Measurements from ENCODE around the gene FOXK2. TPM values are rescaled to one million over a fixed set of nuclear protein-coding genes. Genes with fewer than 3 reads are reported as not detected.
A peak's percentile ranks its signal among the peaks of the same experiment; 100 is the strongest.

The FOXK2 gene
- total RNA-seq, 2 experiments from 2014 or later: 81.7 to 85.1 TPM

DNA sequence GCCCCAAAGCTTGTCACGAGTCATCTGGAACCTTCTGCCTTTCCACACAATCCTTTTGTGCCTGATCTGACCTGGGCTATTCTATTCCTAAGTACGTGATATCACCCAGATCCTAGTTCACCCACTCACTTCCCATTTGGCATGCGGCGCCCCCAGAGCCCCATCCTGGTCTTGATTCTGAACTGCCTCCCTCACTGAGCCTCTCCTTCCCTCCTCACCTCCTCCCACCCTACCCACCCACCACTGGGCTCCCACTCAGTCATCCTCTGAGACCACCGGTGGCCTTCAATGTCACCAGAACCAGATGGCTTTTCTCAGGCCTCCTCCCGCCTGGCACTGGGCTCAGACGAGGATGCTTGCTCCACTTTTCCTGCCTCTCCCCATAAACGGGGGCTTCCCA is 110.2 kb downstream of the FOXK2 start:
- Mint-ChIP-seq H3K27me3 (no peaks in the 10 kb centered on the region), H3K36me3 (peaks cover 22% of the 10 kb centered on the region), H3K9me3 (ENCODE audit: low read depth) (no peaks in the 10 kb centered on the region), H3K27ac (no peak overlapping the region), H3K4me3 (no peak overlapping the region), H3K4me1 (peaks cover 10% of the 10 kb centered on the region)
- CTCF ChIA-PET: no interaction called here
- ATAC-seq (no peak), DNase-seq (no peak)

DNA sequence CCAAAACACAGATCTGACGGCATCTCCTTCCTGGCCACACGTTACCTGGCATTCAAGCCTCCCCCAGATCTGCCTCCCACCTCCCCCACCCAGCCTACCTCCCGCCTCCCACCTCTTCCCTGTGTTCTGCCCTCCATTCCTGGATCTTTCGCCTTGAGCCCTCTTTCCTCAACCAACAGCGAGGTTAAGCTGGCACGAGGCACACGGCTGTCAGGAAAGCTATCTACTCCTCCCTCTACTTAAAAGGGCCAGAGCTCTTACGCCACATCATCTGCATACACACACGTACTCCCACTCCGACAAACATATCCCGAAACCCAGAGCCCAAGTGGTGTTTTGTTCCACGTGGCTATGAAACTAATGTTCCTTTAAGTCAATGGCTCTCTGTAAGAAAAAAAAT is 110.7 kb downstream of the FOXK2 start:
- no peak overlapping the region for H3K27ac Mint-ChIP-seq
- ATAC-seq (no peak), DNase-seq (no peak)
- H3K4me3 Mint-ChIP-seq: no peak overlapping the region
- peaks cover 19% of the 10 kb centered on the region for H3K36me3 Mint-ChIP-seq
- peaks cover 13% of the 10 kb centered on the region for H3K4me1 Mint-ChIP-seq
- H3K9me3 Mint-ChIP-seq (ENCODE audit: low read depth): no peaks in the 10 kb centered on the region
- CTCF ChIA-PET: no interaction called here
- no peaks in the 10 kb centered on the region for H3K27me3 Mint-ChIP-seq

DNA sequence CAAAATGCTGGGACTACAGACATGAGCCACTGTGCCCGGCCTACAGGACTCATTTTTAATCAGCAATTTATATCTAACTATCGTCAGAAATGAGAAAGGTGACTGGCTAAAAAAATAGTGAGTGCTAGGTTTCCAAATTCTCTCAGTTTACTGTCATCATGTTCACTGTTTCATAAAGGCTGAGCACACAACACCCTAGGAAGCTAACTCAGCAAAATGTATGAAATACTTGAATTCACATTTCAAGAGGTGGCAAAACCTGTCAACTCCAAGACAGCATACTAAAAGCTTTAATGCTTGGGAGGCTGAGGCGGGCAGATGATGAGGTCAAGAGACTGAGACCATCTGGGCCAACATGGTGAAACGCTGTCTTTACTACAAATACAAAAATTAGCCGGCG is 112.0 kb downstream of the FOXK2 start:
- no peak overlapping the region for H3K27ac Mint-ChIP-seq
- CTCF ChIA-PET: interaction anchor here (1.4 kb wide), 1 partner anchor 9 kb away, joined by 4 read pairs; no protein-coding TSS in a partner anchor

DNA sequence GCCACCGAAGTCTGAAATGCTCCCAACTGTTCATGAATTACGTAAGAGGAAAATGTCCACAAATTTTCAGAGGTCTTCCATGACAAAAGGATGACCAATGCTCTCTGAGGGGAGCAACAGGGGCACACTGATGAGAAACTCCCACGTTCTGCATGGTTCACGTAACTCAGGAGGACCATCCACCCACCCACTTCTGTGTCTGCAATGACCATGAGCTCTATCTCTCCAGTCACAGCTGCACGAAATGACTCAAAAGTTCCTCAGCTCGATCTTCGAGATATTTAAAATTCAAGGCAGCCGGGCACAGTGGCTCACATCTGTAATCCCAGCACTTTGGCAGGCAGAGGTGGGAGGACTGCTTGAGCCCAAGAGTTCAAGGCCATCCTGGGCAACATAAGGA is 112.9 kb downstream of the FOXK2 start:
- Mint-ChIP-seq H3K36me3 (peaks cover 22% of the 10 kb centered on the region), H3K4me3 (no peak overlapping the region)
- CTCF ChIA-PET: interaction anchor here (1.4 kb wide), 1 partner anchor 9 kb away, joined by 4 read pairs; no protein-coding TSS in a partner anchor

More for the DNA sequence above, 112.0 kb downstream of the FOXK2 start:
- Mint-ChIP-seq H3K9me3 (ENCODE audit: low read depth) (no peaks in the 10 kb centered on the region), H3K4me1 (peaks cover 15% of the 10 kb centered on the region), H3K27me3 (no peaks in the 10 kb centered on the region), H3K36me3 (peaks cover 18% of the 10 kb centered on the region), H3K4me3 (no peak overlapping the region)
- DNase-seq (no peak), ATAC-seq (no peak)

DNA sequence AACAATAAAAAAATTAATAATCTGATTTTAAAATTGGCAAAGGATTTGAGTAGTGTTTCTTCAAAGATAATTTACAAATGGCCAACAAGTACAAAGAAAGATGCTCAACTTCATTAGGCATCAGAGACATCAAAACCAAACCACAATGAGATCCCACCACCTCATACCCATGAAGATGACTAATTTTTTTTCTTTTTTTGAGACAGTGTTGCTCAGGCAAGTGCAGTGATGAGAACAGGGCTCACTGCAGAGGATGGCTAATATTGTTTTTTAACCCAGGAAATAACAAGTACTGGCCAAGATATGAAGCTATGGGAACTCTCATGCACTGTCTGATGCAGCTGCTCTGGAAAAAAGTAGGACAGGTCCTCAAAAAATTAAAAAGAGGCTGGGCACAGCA is 113.8 kb downstream of the FOXK2 start:
- peaks cover 21% of the 10 kb centered on the region for H3K4me1 Mint-ChIP-seq
- no peak overlapping the region for H3K4me3 Mint-ChIP-seq
- H3K27me3 Mint-ChIP-seq: no peaks in the 10 kb centered on the region
- ATAC-seq: peak; percentile 36
- DNase-seq: no peak
- H3K36me3 Mint-ChIP-seq: peaks cover 26% of the 10 kb centered on the region
- CTCF ChIA-PET: no interaction called here
- no peaks in the 10 kb centered on the region for H3K9me3 Mint-ChIP-seq (ENCODE audit: low read depth)
- H3K27ac Mint-ChIP-seq: peak overlapping the region; percentile 32

More for the DNA sequence above, 112.9 kb downstream of the FOXK2 start:
- no peaks in the 10 kb centered on the region for H3K27me3 Mint-ChIP-seq
- peaks cover 19% of the 10 kb centered on the region for H3K4me1 Mint-ChIP-seq
- ATAC-seq (no peak), DNase-seq (no peak)
- H3K27ac Mint-ChIP-seq: no peak overlapping the region
- H3K9me3 Mint-ChIP-seq (ENCODE audit: low read depth): no peaks in the 10 kb centered on the region

DNA sequence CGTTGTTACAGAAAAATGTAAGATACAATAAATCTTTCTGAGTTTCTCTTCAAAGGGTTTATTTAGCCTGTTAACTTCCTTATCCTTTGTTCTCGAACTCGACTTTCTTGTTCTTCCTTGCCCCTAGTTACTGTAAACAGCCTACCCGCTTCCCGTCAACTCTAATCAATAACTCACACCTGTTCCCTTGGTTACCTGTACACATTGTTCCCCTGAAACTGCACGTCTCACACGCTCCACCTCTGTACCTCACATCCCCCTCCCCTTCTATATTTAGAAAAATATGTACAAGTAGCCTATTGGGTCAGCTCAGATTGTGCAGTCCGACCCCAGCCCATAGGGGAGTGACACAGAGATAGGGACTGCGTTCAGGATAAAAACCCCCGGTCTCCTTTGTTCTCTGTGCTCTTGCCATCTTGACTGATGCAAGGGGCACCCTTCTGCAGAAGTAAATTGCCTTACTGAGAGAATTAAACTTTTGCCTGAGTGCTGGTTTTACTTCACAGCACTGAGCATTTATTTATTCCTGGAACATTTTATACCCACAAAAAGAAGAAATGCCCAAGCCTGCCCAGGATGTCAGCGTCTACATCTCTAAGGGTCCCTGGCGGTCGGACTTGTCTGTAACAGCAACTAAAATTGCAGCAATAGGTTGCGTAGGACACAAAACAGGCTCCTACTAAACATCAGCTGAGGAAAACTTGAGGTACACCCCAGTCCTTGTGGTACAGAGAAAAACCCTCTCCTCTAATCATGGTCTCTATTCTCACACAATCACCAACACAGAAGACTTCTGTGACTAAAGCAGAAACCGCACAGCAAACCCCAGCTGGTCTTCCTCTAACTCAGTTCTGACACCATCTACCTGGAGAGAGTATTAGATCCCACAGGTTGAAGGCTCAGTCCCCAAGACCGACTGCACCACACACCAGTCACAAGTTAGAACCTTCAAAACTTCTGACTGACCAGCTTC is 117.4 kb downstream of the FOXK2 start:
- ATAC-seq (no peak), DNase-seq (no peak)
- H3K27me3 Mint-ChIP-seq: no peaks in the 10 kb centered on the region
- H3K9me3 Mint-ChIP-seq (ENCODE audit: low read depth): no peaks in the 10 kb centered on the region
- H3K36me3 Mint-ChIP-seq: peaks cover 38% of the 10 kb centered on the region
- CTCF ChIA-PET: interaction anchor here (0.9 kb wide), 1 partner anchor 10 kb away, joined by 3 read pairs; no protein-coding TSS in a partner anchor
- H3K4me1 Mint-ChIP-seq: peaks cover 25% of the 10 kb centered on the region
- no peak overlapping the region for H3K27ac Mint-ChIP-seq
- H3K4me3 Mint-ChIP-seq: no peak overlapping the region

DNA sequence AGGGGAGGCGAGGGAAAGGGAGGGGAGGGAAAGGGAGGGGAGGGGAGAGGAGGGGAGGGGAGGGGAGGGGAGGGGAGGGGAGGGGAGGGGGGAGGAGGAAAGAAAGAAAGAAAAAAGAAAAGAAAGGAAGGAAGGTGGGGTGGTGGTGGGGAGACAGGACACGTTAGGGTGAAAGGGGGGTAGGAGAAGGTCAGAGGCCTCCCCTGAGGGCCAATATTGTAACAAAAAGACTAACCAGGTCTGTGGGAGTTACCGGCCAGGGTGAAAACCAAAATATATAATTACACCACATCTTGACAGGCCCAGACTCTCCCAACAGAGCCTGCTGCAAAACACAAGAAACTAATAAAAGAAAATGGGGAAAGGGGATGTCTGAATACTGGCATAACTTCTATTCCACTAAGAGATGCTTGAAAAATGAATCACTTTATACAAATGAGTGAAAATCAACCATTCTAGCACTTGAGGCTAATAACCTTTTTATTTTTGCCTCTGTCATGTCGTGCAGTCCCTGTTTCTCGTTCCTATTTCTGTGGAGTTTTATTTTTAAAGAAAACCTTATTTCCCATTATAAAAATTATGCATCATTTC is 118.7 kb downstream of the FOXK2 start:
- DNase-seq: no peak
- no peak for ATAC-seq
- Mint-ChIP-seq H3K27ac (no peak overlapping the region), H3K4me3 (no peak overlapping the region), H3K4me1 (peaks cover 22% of the 10 kb centered on the region), H3K27me3 (no peaks in the 10 kb centered on the region), H3K36me3 (peaks cover 47% of the 10 kb centered on the region), H3K9me3 (ENCODE audit: low read depth) (no peaks in the 10 kb centered on the region)
- CTCF ChIA-PET: interaction anchor here (0.9 kb wide), 1 partner anchor 9 kb away, joined by 3 read pairs; no protein-coding TSS in a partner anchor

DNA sequence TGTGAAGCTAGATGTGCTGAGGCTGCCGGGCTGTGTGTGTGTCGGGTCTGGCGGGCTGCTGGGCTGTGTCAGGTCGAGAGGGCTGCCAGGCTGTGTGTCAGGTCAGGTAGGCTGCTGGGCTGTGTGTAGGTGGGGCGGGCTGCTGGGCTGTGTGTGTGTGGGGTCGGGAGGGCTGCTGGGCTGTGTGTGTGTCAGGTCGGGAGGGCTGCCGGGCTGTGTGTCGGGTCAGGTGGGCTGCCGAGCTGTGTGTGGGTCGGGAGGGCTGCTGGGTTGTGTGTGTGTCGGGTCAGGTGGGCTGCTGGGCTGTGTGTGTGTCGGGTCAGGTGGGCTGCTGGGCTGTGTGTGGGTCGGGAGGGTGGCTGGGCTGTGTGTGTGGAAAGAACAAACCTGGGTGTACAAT is 120.1 kb downstream of the FOXK2 start:
- Mint-ChIP-seq H3K9me3 (ENCODE audit: low read depth) (no peaks in the 10 kb centered on the region), H3K4me1 (peaks cover 16% of the 10 kb centered on the region), H3K27ac (no peak overlapping the region), H3K36me3 (peaks cover 43% of the 10 kb centered on the region), H3K4me3 (no peak overlapping the region), H3K27me3 (no peaks in the 10 kb centered on the region)
- DNase-seq (no peak), ATAC-seq (no peak)
- CTCF ChIA-PET: no interaction called here

DNA sequence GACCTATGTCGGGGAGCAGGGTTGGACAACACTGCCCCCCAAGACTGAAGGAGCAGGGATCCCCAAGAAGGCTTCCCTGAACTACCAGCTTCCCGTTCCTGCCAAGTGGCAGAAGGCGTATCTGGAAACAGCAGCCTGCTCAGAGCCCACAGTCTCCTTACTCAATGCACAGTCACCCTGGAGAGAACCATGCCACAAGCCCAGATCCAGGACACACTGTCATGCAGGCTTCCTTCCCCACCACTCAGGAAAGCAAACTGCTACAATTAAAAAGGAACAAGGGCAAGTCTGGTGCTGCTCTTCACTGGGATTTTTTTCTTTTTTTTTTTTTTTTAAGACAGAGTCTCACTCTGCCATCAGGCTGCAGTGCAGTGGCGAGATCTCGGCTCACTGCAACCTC is 120.5 kb downstream of the FOXK2 start:
- Mint-ChIP-seq H3K4me1 (peaks cover 13% of the 10 kb centered on the region), H3K9me3 (ENCODE audit: low read depth) (no peaks in the 10 kb centered on the region), H3K36me3 (peaks cover 43% of the 10 kb centered on the region), H3K27ac (no peak overlapping the region), H3K4me3 (no peak overlapping the region), H3K27me3 (no peaks in the 10 kb centered on the region)
- ATAC-seq (no peak), DNase-seq (no peak)
- CTCF ChIA-PET: no interaction called here

DNA sequence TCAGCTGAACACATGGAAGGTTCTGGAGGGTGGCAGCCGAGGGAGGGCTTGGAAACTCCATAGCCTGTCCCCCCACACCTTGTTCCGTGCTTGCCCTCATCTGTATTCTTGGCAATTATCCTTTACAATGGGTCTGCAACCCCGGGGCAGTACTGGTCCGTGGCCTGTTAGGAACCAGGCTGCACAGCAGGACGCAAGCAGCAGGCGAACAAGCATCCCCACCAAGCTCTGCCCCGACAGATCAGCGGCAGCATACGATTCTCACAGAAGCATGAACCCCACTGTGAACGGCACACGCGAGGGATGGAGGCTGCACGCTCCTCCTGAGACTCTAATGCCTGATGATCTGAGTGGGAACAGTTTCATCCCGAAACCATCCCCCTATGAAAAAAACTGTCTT is 122.5 kb downstream of the FOXK2 start:
- Mint-ChIP-seq H3K9me3 (ENCODE audit: low read depth) (no peaks in the 10 kb centered on the region), H3K27me3 (no peaks in the 10 kb centered on the region), H3K4me3 (no peak overlapping the region), H3K36me3 (peaks cover 46% of the 10 kb centered on the region), H3K27ac (no peak overlapping the region), H3K4me1 (peaks cover 26% of the 10 kb centered on the region)
- CTCF ChIA-PET: interaction anchor here (1.2 kb wide), 1 partner anchor 20 kb away, joined by 3 read pairs; no protein-coding TSS in a partner anchor
- no peak for DNase-seq
- ATAC-seq: no peak

DNA sequence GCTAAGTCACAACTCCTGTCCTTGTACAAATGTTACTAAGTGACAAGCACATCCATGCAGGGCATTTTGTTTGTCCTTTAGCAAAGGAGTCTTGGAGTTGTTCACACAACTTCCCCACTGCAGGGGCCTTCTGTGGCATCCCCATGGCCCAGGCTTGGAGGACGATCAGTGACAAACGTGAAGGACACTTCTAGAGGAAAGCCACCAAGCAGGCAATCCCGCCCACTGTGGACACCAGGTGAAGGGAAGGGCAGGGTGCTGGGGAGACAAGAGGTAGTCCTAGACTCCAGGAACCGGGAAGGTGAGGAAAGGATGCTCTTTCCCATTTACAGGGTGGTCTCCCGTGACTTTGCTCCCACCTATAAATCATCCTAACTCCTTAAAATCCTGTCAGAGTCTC is 124.6 kb downstream of the FOXK2 start:
- peaks cover 36% of the 10 kb centered on the region for H3K36me3 Mint-ChIP-seq
- CTCF ChIA-PET: no interaction called here

DNA sequence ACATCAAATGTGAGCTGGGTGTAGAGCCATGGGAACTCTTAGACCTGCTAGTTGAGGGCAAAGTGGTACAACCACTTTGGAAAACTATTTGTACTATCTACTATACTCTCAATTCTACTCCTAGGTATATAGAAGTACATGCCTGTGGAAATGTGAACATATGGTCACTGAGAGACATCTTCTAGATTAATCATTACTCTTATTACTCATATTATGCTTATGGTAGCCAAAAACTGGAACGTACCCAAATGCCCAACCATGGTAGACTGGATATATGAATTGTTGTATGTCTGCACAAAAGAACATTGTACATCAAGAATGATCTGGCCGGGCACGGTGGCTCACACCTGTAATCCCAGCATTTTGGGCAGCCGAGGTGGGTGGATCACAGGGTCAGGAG is 126.0 kb downstream of the FOXK2 start:
- CTCF ChIA-PET: interaction anchor here (1.4 kb wide), 1 partner anchor 23 kb away, joined by 3 read pairs; no protein-coding TSS in a partner anchor
- Mint-ChIP-seq H3K9me3 (ENCODE audit: low read depth) (no peaks in the 10 kb centered on the region), H3K4me1 (peaks cover 16% of the 10 kb centered on the region), H3K27me3 (peaks cover 2% of the 10 kb centered on the region), H3K36me3 (peaks cover 27% of the 10 kb centered on the region), H3K4me3 (peak overlapping the region; percentile 23), H3K27ac (no peak overlapping the region)
- DNase-seq: no peak
- no peak for ATAC-seq

More for the DNA sequence above, 124.6 kb downstream of the FOXK2 start:
- peaks cover 18% of the 10 kb centered on the region for H3K4me1 Mint-ChIP-seq
- no peak for DNase-seq
- no peak for ATAC-seq
- no peaks in the 10 kb centered on the region for H3K27me3 Mint-ChIP-seq
- H3K4me3 Mint-ChIP-seq: no peak overlapping the region
- H3K27ac Mint-ChIP-seq: no peak overlapping the region
- H3K9me3 Mint-ChIP-seq (ENCODE audit: low read depth): no peaks in the 10 kb centered on the region

DNA sequence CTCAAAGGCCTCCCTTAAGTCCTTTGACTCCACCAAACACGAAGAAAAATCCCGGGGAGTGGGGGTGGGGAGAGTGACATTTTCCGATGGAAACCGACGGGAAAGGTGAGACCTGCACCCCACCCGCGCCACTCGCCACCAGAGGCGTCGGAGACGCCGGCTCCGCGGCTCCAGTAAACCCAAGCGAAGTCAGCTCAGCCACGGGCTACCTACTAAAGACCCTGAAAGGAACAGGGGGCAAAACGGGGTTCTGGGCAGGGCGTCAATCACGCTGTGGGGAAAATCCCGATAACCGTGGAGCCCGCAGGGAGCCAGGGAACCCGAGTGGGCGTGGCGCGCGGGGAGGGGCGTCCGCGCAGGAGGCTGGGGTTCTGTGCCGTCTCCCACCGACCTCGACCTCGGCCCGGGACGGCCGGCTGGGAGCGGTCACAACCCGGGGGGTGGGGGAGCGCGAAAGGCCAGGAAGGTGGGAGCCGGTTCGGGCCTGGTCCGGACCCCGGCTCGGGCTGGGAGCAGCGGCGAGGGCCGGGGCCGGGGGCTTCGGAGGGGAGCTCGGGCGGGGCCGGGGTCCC is 128.1 kb downstream of the FOXK2 start:
- CTCF ChIA-PET: interaction anchor here (0.9 to 1.3 kb wide), 4 partner anchors 10 to 310 kb away, joined by 3 read pairs; no protein-coding TSS in a partner anchor
- Mint-ChIP-seq H3K27me3 (peaks cover 2% of the 10 kb centered on the region), H3K4me3 (peak overlapping the region; percentile 77), H3K4me1 (peaks cover 16% of the 10 kb centered on the region), H3K36me3 (peaks cover 16% of the 10 kb centered on the region), H3K9me3 (ENCODE audit: low read depth) (no peaks in the 10 kb centered on the region), H3K27ac (peak overlapping the region; percentile 76)
- DNase-seq (peak; percentile 59), ATAC-seq (peak; percentile 35)

Measured in activated CD8-positive, alpha-beta memory T cell treated with anti-CD3 and anti-CD28 coated beads, Interleukin-2, amount 10 ng/mL, durations not matched to agents 7 days and 5 days (primary cell).